HG02759 (cell line): Measurements from ENCODE around the gene GPC1.

Experiments used
- ATAC-seq: cut with Tn5 transposase; IDR thresholded peaks from one replicate; pipeline ENCODE4 v1.9.1; 2021; ENCODE audit warnings: mild to moderate bottlenecking, moderate library complexity; ENCODE audit not compliant: unreplicated experiment

Gene GPC1

GRCh38 chr2:240411261-240412160, 24.0 kb upstream of the GPC1 start:
- ATAC-seq: no peak

GRCh38 chr2:240412211-240412861, 23.1 kb upstream of the GPC1 start:
- ATAC-seq: no peak

- no peak for ATAC-seq
Measured at GRCh38 chr2:240412975-240413812, 22.3 kb upstream of the GPC1 start.

- no peak for ATAC-seq
Measured at GRCh38 chr2:240413813-240414429, 21.5 kb upstream of the GPC1 start.

- no peak for ATAC-seq
Measured at GRCh38 chr2:240416821-240417220, 18.6 kb upstream of the GPC1 start.

- no peak for ATAC-seq
Measured at GRCh38 chr2:240418311-240418710, 17.2 kb upstream of the GPC1 start.

GRCh38 chr2:240419271-240419670, 16.2 kb upstream of the GPC1 start:
- ATAC-seq: no peak

- no peak for ATAC-seq
Measured at GRCh38 chr2:240419723-240420122, 15.7 kb upstream of the GPC1 start.

GRCh38 chr2:240420206-240421104, 15.0 kb upstream of the GPC1 start:
- no peak for ATAC-seq

- ATAC-seq: no peak
Measured at GRCh38 chr2:240421381-240421780, 14.1 kb upstream of the GPC1 start.

- no peak for ATAC-seq
Measured at GRCh38 chr2:240422658-240423329, 12.7 kb upstream of the GPC1 start.

GRCh38 chr2:240423788-240424191, 11.7 kb upstream of the GPC1 start:
- ATAC-seq: no peak

GRCh38 chr2:240424341-240425235, 10.9 kb upstream of the GPC1 start:
- ATAC-seq: no peak

- ATAC-seq: no peak
Measured at GRCh38 chr2:240425236-240425615, 10.2 kb upstream of the GPC1 start.

- ATAC-seq: no peak
Measured at GRCh38 chr2:240425697-240426096, 9.8 kb upstream of the GPC1 start.

GRCh38 chr2:240426845-240427721, 8.4 kb upstream of the GPC1 start:
- ATAC-seq: no peak

- no peak for ATAC-seq
Measured at GRCh38 chr2:240427729-240428128, 7.7 kb upstream of the GPC1 start.
